H9 (cell line): ENCODE measurements around the gene NRN1. TPM values are rescaled to one million over a fixed set of nuclear protein-coding genes. Genes with fewer than 3 reads are reported as not detected.

ENCODE experiments used
- DNase-seq: peaks from one replicate; pipeline ENCODE4 v3.0.0-alpha.2; 2017
- H2AFZ ChIP-seq: one replicate; pipeline ENCODE4 v1.6.1; 2013; ENCODE audit warnings: mild to moderate bottlenecking, low read length, control low read depth, moderate library complexity
- H2AK5ac ChIP-seq: 2 replicates; pipeline ENCODE4 v1.6.1; 2013; ENCODE audit warnings: low read length, control low read depth, mixed read lengths; ENCODE audit not compliant: insufficient read length
- H2BK120ac ChIP-seq: one replicate; pipeline ENCODE4 v1.6.1; 2013; ENCODE audit warnings: low read depth, mild to moderate bottlenecking, low read length, control low read depth, inconsistent platforms; ENCODE audit not compliant: poor library complexity, severe bottlenecking
- H2BK12ac ChIP-seq: 2 replicates; pipeline ENCODE4 v1.6.1; 2013; ENCODE audit warnings: low read length, control low read depth, mixed read lengths, low read depth; ENCODE audit not compliant: insufficient read length
- H2BK15ac ChIP-seq: 2 replicates; pipeline ENCODE4 v1.6.1; 2013; ENCODE audit warnings: low read depth, low read length, control low read depth
- H2BK20ac ChIP-seq: one replicate; pipeline ENCODE4 v1.6.1; 2013; ENCODE audit warnings: low read depth, mild to moderate bottlenecking, low read length, control low read depth, inconsistent platforms; ENCODE audit not compliant: poor library complexity, severe bottlenecking
- H2BK5ac ChIP-seq: 2 replicates; pipeline ENCODE4 v1.6.1; 2013; ENCODE audit warnings: low read length, control low read depth, mixed read lengths; ENCODE audit not compliant: insufficient read length
- H3K14ac ChIP-seq: 2 replicates; pipeline ENCODE4 v1.6.1; 2013; ENCODE audit warnings: low read length, control low read depth; ENCODE audit not compliant: insufficient read depth
- H3K18ac ChIP-seq: 2 replicates; pipeline ENCODE4 v1.6.1; 2013; ENCODE audit warnings: low read depth, mild to moderate bottlenecking, mixed read lengths, low read length, control low read depth; ENCODE audit not compliant: insufficient read length
- H3K23ac ChIP-seq: 2 replicates; pipeline ENCODE4 v1.6.1; 2013; ENCODE audit warnings: low read length, control low read depth, mixed read lengths, low read depth; ENCODE audit not compliant: insufficient read length
- H3K23me2 ChIP-seq: 2 replicates; pipeline ENCODE4 v1.6.1; 2013; ENCODE audit warnings: low read depth, mild to moderate bottlenecking, mixed read lengths, low read length, control low read depth; ENCODE audit not compliant: insufficient read length, poor library complexity, severe bottlenecking
- H3K27ac ChIP-seq: 2 replicates; pipeline ENCODE4 v1.5.1; 2013; ENCODE audit warnings: low read length, control low read depth, mixed read lengths, low read depth; ENCODE audit not compliant: insufficient read length
- H3K27me3 ChIP-seq: 2 replicates; pipeline ENCODE4 v1.6.1; 2013; ENCODE audit warnings: low read length, control low read depth, inconsistent platforms; ENCODE audit not compliant: insufficient read depth
- H3K4ac ChIP-seq: 2 replicates; pipeline ENCODE4 v1.6.1; 2013; ENCODE audit warnings: low read depth, mild to moderate bottlenecking, control low read depth, inconsistent platforms, low read length, moderate library complexity
- H3K4me1 ChIP-seq: 2 replicates; pipeline ENCODE4 v1.6.1; 2013; ENCODE audit warnings: low read length, control low read depth, inconsistent platforms; ENCODE audit not compliant: insufficient read depth
- H3K4me2 ChIP-seq: 2 replicates; pipeline ENCODE4 v1.6.1; 2013; ENCODE audit warnings: low read length, control low read depth, mixed read lengths; ENCODE audit not compliant: insufficient read length, insufficient read depth
- H3K56ac ChIP-seq: 2 replicates; pipeline ENCODE4 v1.6.1; 2013; ENCODE audit warnings: low read depth, mild to moderate bottlenecking, mixed read lengths, low read length, control low read depth; ENCODE audit not compliant: insufficient read length
- H3K79me1 ChIP-seq: 2 replicates; pipeline ENCODE4 v1.6.1; 2013; ENCODE audit warnings: low read depth, mild to moderate bottlenecking, moderate library complexity, low read length, control low read depth, inconsistent platforms; ENCODE audit not compliant: insufficient read depth, poor library complexity, severe bottlenecking
- H3K79me2 ChIP-seq: 2 replicates; pipeline ENCODE4 v1.6.1; 2013; ENCODE audit warnings: low read length, control low read depth, inconsistent platforms; ENCODE audit not compliant: insufficient read depth
- H3K9ac ChIP-seq: 2 replicates; pipeline ENCODE4 v1.6.1; 2013; ENCODE audit warnings: low read length, control low read depth, mixed read lengths; ENCODE audit not compliant: insufficient read length; ENCODE audit errors: extremely low read depth
- H3K9me3 ChIP-seq: one replicate; pipeline ENCODE4 v1.6.1; 2013; ENCODE audit warnings: low read depth, low read length, inconsistent platforms; ENCODE audit not compliant: control insufficient read depth
- H3T11ph ChIP-seq: one replicate; pipeline ENCODE4 v1.6.1; 2013; ENCODE audit warnings: mild to moderate bottlenecking, low read length, control low read depth, inconsistent platforms
- H4K20me1 ChIP-seq: one replicate; pipeline ENCODE4 v1.6.1; 2013; ENCODE audit not compliant: control insufficient read depth, insufficient read length, insufficient read depth
- H4K5ac ChIP-seq: 2 replicates; pipeline ENCODE4 v1.6.1; 2013; ENCODE audit warnings: low read depth, mild to moderate bottlenecking, mixed read lengths, low read length, control low read depth; ENCODE audit not compliant: insufficient read length
- H4K8ac ChIP-seq: replicated peaks from 2 replicates; pipeline ENCODE4 v1.6.1; 2013; ENCODE audit warnings: low read length, control low read depth, mixed read lengths, low read depth; ENCODE audit not compliant: insufficient read length
- H4K91ac ChIP-seq: 2 replicates; pipeline ENCODE4 v1.6.1; 2013; ENCODE audit warnings: low read depth, mild to moderate bottlenecking, moderate library complexity, mixed read lengths, low read length, control low read depth; ENCODE audit not compliant: insufficient read length
- H3K27ac Mint-ChIP-seq, 3 experiments: 2 replicates in 2 of 3; 3 replicates in 1 of 3; pipeline ENCODE4 v1.8.0; 2020 to 2021; ENCODE audit warnings: mixed read lengths in 3 of 3, mild to moderate bottlenecking in 1 of 3, moderate library complexity in 1 of 3
- H3K27me3 Mint-ChIP-seq: 2 replicates; pipeline ENCODE4 v1.8.0; 2021; ENCODE audit warnings: low read depth, mild to moderate bottlenecking, moderate library complexity, mixed read lengths
- H3K36me3 Mint-ChIP-seq, 3 experiments: 2 replicates in 2 of 3; 3 replicates in 1 of 3; pipeline ENCODE4 v1.8.0; 2020 to 2021; ENCODE audit warnings: low read depth in 3 of 3, mixed read lengths in 3 of 3; ENCODE audit not compliant: insufficient read depth in 1 of 3
- H3K4me1 Mint-ChIP-seq, 2 experiments: 2 replicates each; pipeline ENCODE4 v1.8.0; 2020; ENCODE audit warnings: mixed read lengths in 2 of 2
- H3K4me3 Mint-ChIP-seq, 2 experiments: 2 replicates in 1 of 2; 3 replicates in 1 of 2; pipeline ENCODE4 v1.8.0; 2020 to 2021; ENCODE audit warnings: mild to moderate bottlenecking in 2 of 2, mixed read lengths in 2 of 2, moderate library complexity in 1 of 2
- H3K9me3 Mint-ChIP-seq, 2 experiments: 2 replicates in 1 of 2; 3 replicates in 1 of 2; pipeline ENCODE4 v1.8.0; 2020; ENCODE audit warnings: mild to moderate bottlenecking in 2 of 2, mixed read lengths in 2 of 2, moderate library complexity in 1 of 2
- CTCF ChIP-seq: fragments of 200-600 bp; sonication (generic); conservative IDR thresholded peaks from 3 replicates; pipeline ENCODE4 v1.8.0; 2021; ENCODE audit warnings: antibody characterized with exemption, mild to moderate bottlenecking
- WGBS: extraction: QIAGEN DNeasy Blood & Tissue Kit; methylation state at CpG from one replicate; pipeline ENCODE4 v1.1.7; 2013; ENCODE audit warnings: missing lambda C conversion rate, low lambda C conversion rate, mixed read lengths; ENCODE audit not compliant: insufficient read length; ENCODE audit errors: extremely low coverage; 5-methylcytosine and 5-hydroxymethylcytosine counted together
- total RNA-seq: library from RNA; stranded (reverse); gene quantifications from 2 replicates; pipeline ENCODE4 v1.2.1, GENCODE V29; 2021

NRN1 gene
- total RNA-seq, 1 experiment from 2014 or later: not detected

GRCh38 chr6:6025736-6026135, 19.0 kb upstream of the NRN1 start:
- H2BK20ac ChIP-seq: no peak overlapping the region
- H4K8ac ChIP-seq: no peak overlapping the region
- H3K9ac ChIP-seq: no peak overlapping the region
- H4K5ac ChIP-seq: no peak overlapping the region
- Mint-ChIP-seq H3K36me3 (no peaks in the 10 kb centered on the region), H3K9me3 (no peaks in the 10 kb centered on the region; a peak in 1 of 5 replicates), H3K4me3 (no peak overlapping the region), H3K27me3 (peaks cover 30% of the 10 kb centered on the region), H3K4me1 (peaks cover 3 to 4% of the 10 kb centered on the region in 2 experiments; a peak in 3 of 4 replicates), H3K27ac (no peak overlapping the region)
- H2AFZ ChIP-seq: no peak overlapping the region
- H2BK5ac ChIP-seq: no peak overlapping the region
- H3K4me2 ChIP-seq: no peak overlapping the region
- H3K4ac ChIP-seq: no peak overlapping the region
- H3K79me1 ChIP-seq: no peaks in the 10 kb centered on the region
- no peaks in the 10 kb centered on the region for H3K9me3 ChIP-seq
- H2BK120ac ChIP-seq: no peak overlapping the region
- H3K18ac ChIP-seq: no peak overlapping the region
- DNase-seq: no peak
- no peak overlapping the region for H2BK15ac ChIP-seq
- H3K56ac ChIP-seq: no peak overlapping the region
- no peak overlapping the region for H2AK5ac ChIP-seq
- H3K4me1 ChIP-seq: no peaks in the 10 kb centered on the region
- no peak for TF ChIP-seq CTCF
- H3T11ph ChIP-seq: no peak overlapping the region
- no peaks in the 10 kb centered on the region for H3K27me3 ChIP-seq
- no peaks in the 10 kb centered on the region for H4K20me1 ChIP-seq
- no peaks in the 10 kb centered on the region for H3K23me2 ChIP-seq
- no peak overlapping the region for H4K91ac ChIP-seq
- H2BK12ac ChIP-seq: no peak overlapping the region
- H3K23ac ChIP-seq: no peak overlapping the region
- H3K14ac ChIP-seq: no peak overlapping the region
- WGBS: no CpG with 5 or more reads among the region's 5 CpGs
- H3K79me2 ChIP-seq: no peaks in the 10 kb centered on the region
- no peak overlapping the region for H3K27ac ChIP-seq
